Cortex of kidney (tissue), 1 donor: ENCODE results near the gene IP6K3.

Experiments
- DNase-seq: peaks from one replicate; lab custom pipeline; 2025; lab: John Stamatoyannopoulos, UW

The IP6K3 gene

DNA sequence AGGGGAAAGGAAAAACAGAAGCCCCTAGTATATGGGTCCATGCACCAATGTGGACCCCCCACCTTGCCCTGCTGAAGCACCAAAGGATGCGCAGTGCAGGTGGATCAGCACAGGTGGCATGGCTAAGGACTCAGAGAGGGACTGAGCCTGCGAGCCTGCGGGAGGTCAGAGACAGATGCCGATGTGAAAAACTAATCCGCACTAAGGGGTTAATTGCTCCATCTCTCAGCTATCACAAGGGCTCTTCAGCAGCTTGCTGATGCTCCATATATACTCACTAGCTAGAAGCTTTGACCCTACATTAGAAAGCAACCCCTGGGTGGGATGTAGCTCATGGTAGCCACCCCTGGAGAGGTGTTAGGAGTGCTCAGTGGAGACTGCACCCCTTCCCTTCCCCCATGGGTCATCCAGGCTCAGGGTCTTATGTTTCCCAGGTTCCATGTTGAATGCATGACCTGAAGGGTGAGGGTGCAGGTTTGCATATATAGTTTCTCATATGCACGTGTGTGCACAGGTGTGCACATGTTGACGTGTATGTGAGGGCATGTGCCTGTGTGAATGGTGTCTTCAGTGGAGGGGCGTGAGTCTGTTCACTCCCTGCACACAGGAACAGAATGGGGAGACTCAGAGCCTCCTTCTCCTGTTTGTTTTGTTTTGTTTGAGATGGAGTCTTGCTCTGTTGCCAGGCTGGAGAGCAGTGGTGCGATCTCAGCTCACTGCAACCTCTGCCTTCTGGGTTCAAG, 13.4 kb upstream of the IP6K3 start:
- no peak for DNase-seq

DNA sequence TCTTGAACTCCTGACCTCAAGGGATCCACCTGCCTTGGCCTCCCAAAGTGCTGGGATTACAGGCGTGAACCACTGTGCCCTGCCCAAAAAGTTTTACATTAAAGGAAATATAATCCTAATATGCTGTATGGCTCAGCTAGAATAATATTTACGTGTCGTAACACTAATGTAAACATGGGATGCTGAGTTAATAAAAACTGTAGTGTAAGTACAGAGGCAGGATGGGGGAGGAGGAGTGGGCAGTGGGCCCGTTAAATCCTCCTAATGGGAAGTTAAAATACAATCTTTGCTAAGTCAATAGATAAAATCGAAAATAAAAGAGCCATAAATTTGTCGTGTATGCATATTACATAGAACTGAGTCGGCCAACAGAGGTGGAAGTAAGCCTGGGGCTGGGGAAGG, 12.1 kb upstream of the IP6K3 start:
- DNase-seq, result no peak

- no peak for DNase-seq
These were observed 11.2 kb upstream of the IP6K3 start for GRCh38 chr6:33757906-33758305.

DNA sequence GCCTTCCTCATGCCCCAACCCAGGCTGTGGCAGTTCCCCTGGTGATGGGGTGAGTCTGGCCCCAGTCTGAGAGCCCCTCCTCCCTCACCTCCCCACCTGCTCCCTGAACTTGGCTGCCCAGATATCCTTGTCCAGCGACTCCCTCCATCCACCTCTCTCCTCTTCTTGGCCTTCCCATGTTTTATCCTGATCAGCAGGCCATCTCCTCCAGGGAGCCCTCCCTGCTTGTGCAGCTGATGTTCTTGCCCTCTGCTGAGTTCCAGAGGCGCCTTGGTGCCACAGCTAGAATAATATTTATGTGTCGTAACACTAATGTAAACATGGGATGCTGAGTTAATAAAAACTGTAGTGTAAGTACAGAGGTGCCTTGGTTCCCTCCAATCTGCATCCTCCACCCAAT, 10.4 kb upstream of the IP6K3 start:
- DNase-seq, result no peak

DNA sequence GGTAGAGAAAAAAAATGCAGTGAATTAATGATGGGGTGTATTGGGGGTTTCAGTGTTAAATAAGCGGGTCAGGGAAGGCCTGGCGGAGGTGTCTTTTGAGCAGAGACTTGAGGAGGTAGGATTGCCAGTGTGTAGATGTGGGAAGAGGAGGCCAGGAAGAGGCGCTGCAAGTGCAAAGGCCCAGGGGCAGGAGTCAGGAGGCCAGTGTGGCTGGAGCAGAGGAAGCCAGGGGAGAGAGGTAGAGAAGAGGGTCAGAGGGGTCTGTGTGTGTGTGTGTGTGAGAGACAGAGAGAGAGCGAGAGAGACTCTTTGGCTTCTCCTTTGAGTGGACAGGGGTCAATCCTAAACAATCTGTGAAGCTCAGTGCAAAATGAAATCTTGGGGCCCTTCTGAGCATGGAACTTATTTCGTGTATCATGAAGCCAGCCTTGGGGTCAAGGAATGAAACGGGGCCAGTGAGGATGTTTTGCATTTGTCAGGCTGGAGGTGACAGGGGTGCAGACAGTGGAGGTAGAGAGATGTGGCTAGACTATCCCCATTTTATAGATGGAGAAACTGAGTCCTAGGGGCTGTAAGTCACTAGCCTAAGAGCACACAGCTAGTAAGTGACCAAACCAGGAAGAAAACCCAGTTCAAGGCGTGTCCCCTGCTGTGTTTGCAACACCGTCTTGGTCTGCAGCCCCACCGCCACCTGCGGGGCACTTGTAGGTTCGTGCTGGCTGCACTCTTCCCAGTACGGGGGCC, 9.7 kb upstream of the IP6K3 start:
- no peak for DNase-seq

DNA sequence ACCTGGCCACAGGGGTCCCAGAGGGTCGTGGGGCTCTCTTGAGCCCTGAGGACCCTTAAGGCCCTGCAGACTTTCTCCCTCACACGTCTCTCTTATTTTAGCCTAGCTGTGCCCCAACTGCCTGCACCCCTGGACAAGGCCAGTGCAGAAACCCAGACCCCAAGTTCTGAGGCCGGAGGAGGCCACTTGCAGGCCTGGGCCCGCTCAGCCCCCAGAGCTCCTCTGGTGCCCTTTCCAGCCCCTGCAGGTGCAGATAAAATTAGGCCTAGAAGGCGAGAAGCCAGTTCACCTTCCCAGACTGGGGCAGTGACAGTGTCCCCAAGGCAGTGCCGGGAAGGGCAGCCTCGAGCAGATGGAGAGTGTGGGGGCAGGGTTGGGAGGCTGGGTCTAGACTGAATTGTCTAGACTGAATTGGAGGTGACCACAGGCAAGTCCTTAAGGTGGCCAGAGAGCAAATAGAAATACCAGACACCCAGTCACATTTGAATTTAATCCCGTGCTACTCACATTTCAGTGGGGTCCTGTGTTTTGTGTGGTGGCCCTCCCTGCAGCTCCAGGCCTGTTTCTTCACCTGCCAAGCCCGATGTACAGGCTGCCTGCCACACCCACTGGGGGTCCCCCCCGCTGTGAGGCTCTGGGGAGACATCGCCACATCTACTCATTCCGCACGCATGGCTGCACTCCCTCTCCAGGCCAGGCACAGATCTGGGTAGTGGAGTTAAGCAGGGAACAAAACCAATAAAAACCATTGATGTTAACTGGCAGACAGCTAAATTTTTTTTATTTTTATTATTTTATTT, 8.6 kb upstream of the IP6K3 start:
- no peak for DNase-seq

DNA sequence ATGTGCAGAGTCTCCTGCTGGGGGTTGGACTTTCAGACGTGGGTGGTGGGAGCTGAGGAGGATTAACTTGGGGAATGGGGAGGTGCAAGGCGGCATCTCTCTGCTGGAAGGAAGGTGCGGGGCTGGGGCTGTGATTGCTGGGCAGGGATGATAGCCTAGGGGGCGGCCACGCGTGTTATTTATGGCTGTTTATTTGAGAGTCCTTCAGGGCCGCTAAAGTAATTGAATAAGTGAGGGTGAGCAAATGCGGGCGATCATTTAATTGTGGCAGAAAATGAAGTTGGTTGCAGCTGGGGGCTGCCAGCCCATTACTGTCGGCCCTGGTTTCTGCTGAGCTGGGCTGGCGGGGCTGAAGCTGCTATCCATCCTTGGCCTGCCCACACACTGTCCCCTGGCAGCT, 7.5 kb upstream of the IP6K3 start:
- no peak for DNase-seq

- DNase-seq, result no peak
These were observed 5.9 kb upstream of the IP6K3 start for GRCh38 chr6:33752646-33753015.

DNA sequence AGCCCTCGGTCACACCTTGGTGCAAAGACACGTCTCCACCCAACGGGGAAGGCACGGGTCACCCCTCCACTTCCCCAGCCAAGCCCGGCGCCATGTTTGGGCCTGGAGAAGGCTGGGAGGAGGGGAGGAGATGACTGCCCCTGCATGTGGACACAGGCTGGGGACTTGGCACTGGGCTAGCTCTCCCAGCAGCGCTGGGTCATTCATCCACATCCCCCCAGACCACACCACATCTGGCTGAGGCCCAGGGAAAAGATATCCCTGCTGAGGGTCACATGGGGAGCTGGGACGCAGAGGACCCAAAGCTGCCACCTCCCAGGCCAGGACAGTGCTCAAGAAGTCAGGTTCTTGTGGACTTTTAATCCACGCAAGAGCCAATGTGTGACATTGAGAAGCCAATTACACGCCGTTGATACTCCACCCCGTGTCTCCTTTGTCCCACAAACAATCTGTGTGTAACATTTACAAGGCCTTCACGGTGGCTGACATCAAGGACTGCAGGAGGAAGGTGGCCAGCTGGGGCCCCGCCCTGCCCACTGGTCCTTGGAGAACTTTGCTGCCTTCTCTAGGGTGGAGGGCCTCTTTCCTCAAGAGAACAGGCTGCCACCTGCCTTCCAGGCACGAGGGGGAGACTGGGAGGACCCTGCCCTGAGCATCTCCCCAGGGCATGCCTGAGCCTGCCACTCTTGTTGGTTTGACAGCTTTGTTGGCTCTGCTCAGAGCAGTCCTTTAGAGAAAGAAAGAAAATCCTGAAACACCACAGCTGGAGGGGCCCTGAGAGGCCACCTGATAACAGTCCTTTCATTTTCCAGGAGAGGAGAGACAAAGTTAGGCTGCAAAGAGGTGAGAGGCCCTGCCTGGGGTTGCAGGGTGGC, 5.3 kb upstream of the IP6K3 start:
- DNase-seq, result no peak

DNA sequence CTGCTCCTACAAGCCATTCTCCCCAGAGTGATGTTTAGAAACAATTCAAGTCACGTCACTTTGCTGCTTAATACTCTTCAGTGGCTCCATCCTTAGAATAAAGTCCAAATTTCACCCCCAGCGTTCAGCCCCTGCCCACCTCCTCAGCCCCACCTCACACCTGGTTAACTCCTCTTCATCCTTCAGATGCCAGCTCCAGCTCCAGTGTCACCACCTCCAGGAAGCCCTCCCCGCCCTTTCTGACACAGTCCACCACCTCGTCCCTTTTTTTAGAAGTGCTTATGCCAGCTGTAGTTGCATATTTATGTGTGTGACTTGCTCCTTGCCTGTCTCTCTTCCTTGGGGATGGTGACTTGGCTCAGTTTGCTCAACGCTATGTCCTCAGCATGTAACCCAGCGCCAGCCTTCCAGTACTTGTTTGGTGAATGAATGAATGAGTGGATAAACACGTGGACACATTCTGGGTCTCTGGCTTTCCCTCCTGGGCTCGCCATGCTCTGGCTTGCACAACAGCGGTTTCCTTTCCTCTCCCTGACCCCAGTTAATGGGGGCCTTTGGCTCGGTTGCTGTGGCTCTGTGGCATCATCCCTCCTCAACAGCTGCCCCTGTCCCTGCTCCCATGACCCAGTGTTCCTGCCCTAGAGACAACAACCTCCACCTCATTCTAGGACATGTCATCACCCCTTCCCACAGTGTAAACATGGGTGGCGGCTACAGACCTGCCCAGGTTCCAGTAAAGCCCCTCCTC, 3.7 kb upstream of the IP6K3 start:
- no peak for DNase-seq

GRCh38 chr6:33749401-33749800, 2.7 kb upstream of the IP6K3 start:
- DNase-seq, result no peak

- no peak for DNase-seq
These were observed 2.1 kb upstream of the IP6K3 start for GRCh38 chr6:33748841-33749240.

DNA sequence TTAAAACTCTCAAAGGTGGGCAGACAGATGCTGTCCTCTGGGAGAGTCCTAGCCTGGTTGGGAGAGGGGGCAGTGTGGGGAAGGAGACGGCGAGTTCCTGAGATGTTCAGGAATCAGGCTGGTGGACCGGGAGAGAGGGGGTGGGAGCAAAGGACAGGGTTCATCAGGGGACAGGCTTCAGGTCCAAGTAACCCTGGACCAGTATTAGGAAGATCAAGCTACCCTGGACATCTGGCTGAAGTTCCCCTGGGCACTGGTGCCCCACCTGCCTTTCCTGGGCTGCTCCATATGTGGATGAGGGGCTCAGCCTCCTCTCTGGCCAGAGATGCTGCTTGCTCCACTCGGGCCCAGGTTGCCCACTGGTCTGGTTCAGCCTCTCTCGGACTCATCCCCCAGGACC, 1.1 kb upstream of the IP6K3 start:
- no peak for DNase-seq

- DNase-seq, result no peak
These were observed 587 bp downstream of the IP6K3 start for GRCh38 chr6:33746036-33746600.

DNA sequence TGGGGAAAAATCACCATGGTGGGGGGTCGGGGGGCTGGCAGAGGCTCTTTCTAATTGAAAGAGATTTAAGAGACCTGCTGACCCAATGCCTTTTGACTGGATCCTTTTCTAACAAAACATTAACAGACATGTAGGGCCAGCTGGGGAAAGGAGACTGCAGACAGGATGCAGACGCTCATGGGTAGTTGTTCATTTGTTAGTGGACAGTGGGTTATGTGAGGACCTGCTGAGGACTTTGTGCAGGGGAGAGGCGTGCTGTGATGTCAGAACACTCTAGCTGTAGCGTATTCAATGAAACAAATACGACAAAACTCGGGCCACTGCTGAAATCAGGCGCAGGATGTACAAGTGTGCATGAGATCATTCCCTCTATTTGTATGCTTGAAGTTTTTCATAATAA, 1.2 kb downstream of the IP6K3 start:
- DNase-seq, result no peak

DNA sequence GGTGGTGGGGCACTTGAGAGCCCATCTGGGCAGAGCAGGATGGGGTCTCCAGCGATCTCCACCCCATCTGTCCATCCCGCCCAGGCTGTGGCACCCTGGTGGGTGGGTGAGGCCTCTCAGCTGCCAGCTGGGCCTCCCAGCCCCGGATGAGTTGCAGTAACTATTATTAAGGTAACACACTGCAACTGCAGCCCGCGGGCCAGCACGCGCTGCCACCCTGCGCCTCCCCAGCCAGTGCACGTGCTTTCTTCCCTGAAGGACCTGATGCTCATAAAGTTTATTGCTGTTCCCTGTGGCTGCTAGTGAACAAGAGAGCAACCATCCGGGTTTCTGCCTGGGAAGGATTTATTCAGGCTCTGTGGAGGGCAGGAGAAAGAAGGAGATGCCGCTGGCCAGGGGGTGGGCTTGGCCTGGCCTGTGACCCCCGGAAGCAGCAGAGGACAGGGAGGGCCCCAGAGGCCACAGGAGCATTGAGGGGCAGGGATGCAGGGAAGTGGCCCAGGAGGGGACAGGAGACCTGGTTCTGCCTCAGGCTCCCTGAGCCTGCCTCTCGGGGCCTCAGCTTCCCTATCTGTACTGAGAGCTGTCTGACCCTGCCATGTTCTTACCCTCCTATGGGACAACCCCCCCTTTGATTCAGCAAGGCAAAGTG, 1.7 kb downstream of the IP6K3 start:
- DNase-seq, result no peak

DNA sequence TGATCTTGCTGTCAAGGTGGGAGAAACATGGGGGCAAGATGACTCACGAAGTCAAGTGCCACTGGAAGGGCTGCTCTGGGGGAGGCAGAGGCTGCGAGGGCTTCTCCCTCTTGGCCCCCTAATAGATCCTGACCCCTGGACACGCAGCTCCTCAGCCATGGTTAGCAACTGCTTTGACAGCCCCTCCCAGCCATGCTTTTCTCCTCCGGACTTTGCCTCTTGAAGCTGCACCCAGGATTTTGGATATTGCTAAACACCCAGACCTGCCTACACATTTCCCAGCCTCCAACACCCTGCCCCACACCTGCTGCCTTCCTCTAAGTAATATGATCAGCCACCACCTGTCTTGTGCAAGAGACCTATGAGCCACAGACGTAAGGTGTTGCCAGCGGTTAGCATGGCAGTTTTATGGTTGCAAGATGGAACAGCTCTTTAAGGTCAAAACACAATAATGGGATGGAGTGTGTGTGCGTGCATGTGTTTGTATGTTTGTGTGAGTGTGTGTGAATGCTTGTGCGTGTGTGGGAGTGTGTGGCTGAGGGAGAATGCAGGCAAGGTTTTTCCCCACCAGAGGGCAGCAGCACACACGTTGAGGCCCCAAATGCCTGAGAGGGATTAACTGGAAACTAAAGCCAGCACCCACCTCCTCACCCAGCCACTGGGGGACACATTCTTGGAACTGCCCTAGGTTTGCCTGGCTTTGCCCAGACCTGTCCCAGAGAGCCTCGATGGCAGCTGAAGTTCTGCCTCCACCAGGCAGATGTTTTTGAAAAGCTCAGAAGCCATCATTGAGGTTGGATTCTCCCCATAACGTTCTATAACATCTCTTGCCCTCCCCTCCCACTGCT, 2.5 kb downstream of the IP6K3 start:
- no peak for DNase-seq

DNA sequence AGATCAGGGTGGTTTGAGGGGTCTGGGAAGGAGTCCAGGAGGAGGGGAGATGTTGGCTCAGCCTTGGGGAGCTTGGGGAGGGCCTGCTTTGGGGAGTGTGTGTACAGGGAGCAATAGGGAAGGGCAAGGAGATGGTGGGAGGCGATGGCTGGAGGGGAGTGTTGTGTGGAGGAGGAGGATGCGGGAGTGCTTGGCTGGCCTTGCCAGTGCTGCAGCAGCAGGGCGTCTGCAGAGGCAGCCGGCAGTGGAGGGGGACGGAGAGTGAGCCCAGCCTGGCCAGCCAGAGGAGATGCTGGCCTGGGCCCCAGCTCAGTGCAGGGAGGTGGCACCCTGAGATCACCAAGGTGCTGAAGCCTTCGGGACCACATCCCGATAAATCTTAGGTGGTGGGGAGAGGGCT, 3.9 kb downstream of the IP6K3 start:
- DNase-seq, result no peak

DNA sequence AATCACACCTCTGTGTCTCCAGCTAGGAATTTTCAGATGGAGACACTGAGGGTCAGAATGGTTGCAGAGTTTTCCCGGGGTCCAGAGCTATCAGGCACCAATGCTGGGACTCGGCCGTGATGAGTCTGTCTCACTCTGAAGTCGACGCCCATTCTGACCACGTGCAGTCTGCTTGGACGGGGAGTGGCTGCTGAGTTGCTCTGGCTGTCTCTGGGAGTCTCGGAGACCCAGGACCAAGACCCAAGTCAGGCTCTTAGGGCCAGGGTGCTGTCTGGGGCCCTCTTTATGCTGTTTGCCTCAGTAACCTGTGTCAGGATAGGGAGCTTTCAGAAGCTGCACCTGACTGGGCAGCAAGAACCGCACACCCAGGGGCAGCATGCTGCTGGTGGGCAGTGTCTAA, 4.6 kb downstream of the IP6K3 start:
- DNase-seq, result no peak
